ENCODE results near the gene GLI3.

The GLI3 gene

DNA sequence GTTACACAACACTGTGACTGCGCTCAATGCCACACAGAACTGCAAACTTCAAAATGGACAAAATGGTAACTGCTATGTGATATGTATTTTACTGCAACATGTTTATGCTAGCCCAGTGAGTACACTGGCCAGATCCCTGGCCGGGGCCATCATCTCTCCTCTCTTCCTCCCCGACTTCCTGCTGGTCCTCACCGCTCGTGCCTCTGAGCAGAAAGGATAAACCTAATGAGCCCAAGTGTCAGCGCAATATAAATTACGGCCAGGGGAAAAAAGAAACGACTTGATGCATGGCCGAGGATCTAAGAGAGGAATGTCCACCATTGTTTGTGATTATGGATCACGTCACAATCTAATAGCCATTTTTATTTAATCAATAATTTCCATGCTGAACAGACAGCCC, 225.2 kb downstream of the GLI3 start:
- no peak overlapping the region for H3K4me3 ChIP-seq
- TF ChIP-seq, protein P1, sequence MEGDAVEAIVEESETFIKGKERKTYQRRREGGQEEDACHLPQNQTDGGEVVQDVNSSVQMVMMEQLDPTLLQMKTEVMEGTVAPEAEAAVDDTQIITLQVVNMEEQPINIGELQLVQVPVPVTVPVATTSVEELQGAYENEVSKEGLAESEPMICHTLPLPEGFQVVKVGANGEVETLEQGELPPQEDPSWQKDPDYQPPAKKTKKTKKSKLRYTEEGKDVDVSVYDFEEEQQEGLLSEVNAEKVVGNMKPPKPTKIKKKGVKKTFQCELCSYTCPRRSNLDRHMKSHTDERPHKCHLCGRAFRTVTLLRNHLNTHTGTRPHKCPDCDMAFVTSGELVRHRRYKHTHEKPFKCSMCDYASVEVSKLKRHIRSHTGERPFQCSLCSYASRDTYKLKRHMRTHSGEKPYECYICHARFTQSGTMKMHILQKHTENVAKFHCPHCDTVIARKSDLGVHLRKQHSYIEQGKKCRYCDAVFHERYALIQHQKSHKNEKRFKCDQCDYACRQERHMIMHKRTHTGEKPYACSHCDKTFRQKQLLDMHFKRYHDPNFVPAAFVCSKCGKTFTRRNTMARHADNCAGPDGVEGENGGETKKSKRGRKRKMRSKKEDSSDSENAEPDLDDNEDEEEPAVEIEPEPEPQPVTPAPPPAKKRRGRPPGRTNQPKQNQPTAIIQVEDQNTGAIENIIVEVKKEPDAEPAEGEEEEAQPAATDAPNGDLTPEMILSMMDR (IDR thresholded peaks at IDR 0.05), result no peak

DNA sequence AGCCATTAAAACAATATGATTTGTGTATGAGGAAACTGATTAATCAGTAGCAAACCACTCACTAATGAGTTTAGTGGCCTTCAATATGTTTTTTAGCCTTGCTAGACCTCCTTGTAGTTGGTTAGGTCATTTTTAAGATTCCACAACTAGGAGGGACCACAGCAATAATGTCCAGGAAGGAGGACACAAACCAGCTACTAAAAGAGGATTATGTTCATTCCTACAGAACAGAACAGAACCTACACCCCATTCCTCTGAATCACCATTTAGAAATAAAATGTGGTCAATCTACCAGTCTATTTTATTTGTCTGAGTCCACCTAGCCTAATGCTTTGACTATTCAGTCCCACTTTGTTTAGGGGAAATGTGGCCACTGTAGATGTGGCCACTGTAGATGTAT, 226.3 kb downstream of the GLI3 start:
- Histone ChIP-seq H3K27ac (no peak overlapping the region), H3K4me3 (no peak overlapping the region)
- TF ChIP-seq, protein P1 (IDR thresholded peaks at IDR 0.05), result no peak
- DNase-seq (ENCODE audit: low spot score), result no peak

More for the DNA sequence above, 225.2 kb downstream of the GLI3 start:
- no peak overlapping the region for H3K27ac ChIP-seq
- DNase-seq (ENCODE audit: low spot score), result no peak

DNA sequence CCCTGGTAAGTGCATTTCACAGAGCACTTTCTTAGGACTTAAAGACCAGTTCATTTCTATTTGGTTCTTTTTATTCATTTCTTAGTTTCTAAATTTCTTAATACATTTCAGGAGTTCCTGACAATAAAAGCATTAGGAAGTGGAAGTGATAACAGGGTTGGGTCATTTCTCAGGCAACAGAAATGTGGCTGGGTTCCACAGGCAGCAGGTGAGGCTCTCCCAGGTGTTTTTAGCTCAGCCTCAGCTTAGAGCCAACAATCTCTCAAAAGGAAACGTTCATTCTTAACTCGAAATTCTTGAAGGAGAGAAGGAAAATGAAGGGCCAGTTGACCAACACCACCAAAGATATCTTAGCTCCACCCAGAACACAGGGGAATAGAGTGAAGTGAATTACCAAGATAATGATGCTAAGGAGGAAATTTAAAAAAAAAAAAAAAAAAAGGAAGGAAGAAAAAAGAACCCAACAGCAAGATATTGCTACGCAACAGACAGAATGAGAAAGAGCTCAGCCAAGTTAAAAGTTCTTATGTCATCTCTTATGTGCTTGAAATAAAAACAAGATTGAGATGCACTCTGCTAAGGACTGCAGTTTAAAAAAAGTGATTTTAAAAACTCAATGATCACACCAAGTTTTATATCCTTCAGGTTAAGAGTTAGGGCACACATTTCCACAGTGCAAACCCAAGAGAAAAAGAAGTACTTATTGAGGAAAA, 230.1 kb downstream of the GLI3 start:
- H3K27ac ChIP-seq, result no peak overlapping the region
- TF ChIP-seq, protein P1 (IDR thresholded peaks at IDR 0.05), result no peak
- H3K4me3 ChIP-seq, result no peak overlapping the region
- DNase-seq (ENCODE audit: low spot score), result no peak

DNA sequence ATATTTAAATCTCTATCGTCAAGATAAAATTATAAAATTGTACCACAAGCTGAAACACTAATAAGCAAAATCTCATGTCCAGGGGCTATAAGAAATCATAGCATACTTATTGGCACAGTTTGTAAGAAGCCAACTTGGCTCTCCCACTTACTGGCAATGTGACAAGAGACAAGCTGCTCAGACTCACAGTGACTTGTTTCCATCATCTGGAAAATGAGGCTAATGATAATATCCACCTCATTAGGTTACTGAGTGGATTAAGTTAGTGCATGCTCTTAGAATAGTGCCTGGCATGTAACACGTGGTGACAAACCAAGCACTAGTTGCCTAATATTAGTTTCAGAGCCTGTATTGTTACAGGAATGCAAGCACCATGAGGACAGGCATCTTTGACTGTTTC, 234.4 kb downstream of the GLI3 start:
- no peak overlapping the region for H3K4me3 ChIP-seq
- no peak for DNase-seq (ENCODE audit: low spot score)
- TF ChIP-seq, protein P1 (IDR thresholded peaks at IDR 0.05), result no peak
- no peak overlapping the region for H3K27ac ChIP-seq

DNA sequence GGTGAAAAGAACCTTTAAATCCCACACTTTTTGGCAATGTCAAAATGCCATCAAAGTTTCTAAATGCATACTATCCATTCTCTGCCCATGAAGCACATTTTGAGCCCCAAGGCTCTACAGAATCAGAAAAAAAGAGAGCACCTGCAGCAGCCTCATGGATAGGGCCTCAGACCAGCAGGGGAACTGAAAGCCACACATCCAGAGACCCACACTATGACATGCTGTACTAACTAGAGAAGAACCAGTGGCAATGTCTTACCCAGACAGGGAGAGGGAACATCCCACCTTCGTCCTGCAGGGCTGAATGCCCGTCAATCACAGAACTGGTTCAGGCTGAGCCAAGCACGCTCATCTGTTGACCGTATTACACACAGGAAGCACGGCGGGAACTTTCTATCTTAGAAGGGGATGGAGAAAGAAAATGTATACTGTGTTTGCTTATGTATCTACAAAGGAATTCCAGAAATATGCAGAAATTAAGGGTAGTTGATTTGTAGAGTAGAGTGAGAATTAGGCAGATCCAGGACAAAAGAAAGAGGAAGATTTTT, 237.2 kb downstream of the GLI3 start:
- Histone ChIP-seq H3K27ac (no peak overlapping the region), H3K4me3 (no peak overlapping the region)
- TF ChIP-seq, protein P1 (IDR thresholded peaks at IDR 0.05), result no peak
- no peak for DNase-seq (ENCODE audit: low spot score)

DNA sequence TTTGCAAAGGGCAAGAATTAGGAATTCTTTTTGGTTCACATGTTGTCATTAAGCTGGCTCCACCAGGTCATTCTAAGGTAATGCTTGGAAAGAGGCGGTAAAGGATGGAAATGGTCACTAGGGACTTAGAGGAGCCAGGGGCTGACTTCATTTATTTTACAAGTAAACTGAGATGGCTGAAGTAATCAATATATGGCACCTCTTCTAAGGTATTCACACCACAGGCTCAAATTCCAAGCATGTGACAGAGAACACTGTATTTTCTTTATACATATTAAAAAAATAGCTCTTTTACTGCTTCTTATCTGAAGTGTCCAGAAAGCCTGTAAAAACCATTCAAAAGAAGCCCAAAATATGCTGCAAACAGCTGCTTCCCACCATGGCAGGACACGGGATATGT, 239.0 kb downstream of the GLI3 start:
- TF ChIP-seq, protein P1 (IDR thresholded peaks at IDR 0.05), result no peak
- H3K4me3 ChIP-seq, result no peak overlapping the region
- no peak overlapping the region for H3K27ac ChIP-seq
- no peak for DNase-seq (ENCODE audit: low spot score)

DNA sequence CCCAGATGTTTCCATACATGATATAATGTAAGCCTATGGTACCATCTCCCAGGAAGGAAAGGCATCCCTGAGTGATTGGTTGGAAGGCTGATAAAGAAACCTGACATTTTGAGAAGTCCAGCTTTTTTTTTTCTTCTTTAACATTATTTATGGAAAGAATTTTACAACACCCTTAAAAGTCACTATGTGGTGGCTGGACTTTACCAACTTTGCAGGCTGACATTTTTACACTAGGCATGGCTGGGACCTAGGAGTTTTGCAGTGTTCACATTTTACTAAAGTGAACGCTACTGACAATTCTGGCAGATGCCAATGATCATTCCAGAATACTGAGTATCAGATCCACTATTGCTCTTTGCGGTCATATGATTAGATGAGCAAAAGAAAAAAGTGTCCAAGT, 239.9 kb downstream of the GLI3 start:
- H3K27ac ChIP-seq, result no peak overlapping the region
- DNase-seq (ENCODE audit: low spot score), result no peak
- no peak overlapping the region for H3K4me3 ChIP-seq
- TF ChIP-seq, protein P1 (IDR thresholded peaks at IDR 0.05), result no peak

All from coronary artery (tissue), 2 donors.